ENCODE data around the gene OGDHL. TPM values are rescaled to one million over a fixed set of nuclear protein-coding genes. Genes with fewer than 3 reads are reported as not detected.

OGDHL gene
- total RNA-seq, 2 donors from 2014 or later = not detected

DNA sequence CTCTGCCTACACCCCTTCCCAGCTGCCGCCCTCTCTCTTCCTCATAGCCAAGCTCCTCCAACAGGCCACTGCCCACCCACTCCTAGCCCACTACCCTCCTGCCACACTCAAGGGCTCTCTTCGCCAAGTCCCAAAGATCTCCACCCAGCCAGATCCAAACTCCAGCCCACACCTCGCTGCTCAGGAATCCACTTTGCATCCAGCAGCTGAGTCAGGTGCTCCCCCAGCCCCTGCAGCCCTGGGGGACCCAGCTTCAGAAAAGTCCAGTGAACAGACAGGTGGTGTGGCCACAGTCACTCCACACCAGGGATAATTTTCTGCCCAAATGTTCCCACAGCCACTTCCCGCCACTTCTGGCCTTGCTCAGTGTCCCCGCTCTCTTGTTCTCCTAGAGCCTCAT, 10.9 kb downstream of the OGDHL start:
- Mint-ChIP-seq H3K27ac (no peak overlapping the region), H3K27me3 (peaks cover 49% of the 10 kb centered on the region), H3K4me3 (no peak overlapping the region), H3K4me1 (peaks cover 4% of the 10 kb centered on the region), H3K36me3 (ENCODE audit: low read depth) (no peaks in the 10 kb centered on the region)
- ATAC-seq (no peak), DNase-seq (no peak)
- no peaks in the 10 kb centered on the region for H3K9me3 ChIP-seq (ENCODE audit: control insufficient read depth, low read length, poor library complexity, severe bottlenecking)

DNA sequence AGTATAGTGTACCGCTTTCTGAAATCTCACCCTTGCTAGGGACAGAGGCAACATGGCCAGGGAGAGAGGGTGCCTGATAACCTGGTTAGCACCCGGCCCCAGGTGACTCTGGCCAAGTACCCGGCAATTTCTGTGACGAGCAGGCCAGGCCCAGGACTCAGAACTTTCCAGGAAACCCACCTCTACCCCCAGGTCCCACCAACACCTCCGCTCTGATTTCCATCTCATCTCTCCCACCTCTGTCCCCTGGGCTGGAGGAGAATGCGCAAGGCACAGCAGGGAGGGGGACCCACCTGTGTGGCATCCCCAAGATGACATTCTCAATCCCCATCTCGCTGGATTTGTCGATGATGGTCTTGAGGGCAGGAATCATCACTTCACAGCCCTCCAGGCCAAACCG, 11.6 kb downstream of the OGDHL start:
- Mint-ChIP-seq H3K4me1 (peaks cover 6% of the 10 kb centered on the region), H3K27ac (no peak overlapping the region), H3K4me3 (peak overlapping the region; percentile 25), H3K27me3 (peaks cover 45% of the 10 kb centered on the region), H3K36me3 (ENCODE audit: low read depth) (no peaks in the 10 kb centered on the region)
- ATAC-seq (no peak), DNase-seq (no peak)
- no peaks in the 10 kb centered on the region for H3K9me3 ChIP-seq (ENCODE audit: control insufficient read depth, low read length, poor library complexity, severe bottlenecking)

DNA sequence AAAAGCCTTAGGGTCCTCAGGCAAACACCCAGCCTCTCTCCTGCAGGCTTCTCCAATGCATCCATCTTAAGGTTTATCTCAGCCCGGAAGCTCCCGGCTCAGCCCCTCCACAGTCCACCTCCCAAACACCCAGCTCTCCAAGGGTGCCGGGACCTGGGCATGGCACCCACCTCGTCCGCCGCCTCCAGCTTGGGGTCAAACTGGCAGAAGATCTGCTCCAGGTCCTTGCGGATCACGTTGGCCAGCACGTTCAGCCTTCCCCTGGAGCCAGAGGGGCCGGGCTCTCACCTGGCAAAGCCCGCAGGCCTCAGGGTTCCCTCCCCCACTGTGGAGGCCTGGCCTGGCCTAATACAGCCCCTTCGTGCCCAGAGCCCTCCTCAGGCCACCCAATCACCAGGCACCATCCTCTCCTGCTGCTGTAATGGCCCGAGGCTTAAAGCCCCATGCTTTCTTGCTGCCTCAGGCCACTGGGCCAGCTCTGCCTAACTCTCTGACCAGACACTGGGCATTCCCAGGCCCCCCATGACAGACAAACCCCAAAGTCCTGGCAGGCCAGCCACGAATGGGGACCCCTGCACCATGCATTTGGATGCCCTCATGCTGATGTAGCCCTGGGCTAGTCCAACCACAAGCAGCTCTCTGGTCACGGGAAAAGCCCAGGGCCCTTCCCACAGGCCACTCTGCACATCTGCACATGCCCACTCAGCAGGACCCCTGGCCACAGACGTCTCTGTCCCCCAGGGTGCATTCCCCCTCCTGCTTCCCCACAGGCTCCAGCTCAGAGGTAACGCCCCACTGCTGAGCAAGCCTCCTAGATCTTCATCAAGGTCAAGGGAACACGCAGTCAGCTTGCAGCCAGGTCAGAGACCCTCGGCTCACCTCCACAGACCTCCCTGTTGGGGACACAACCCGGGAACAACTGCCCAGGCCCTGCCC, 12.3 kb downstream of the OGDHL start:
- DNase-seq = no peak
- Mint-ChIP-seq H3K27me3 (peaks cover 44% of the 10 kb centered on the region), H3K36me3 (ENCODE audit: low read depth) (no peaks in the 10 kb centered on the region), H3K4me1 (peaks cover 6% of the 10 kb centered on the region), H3K4me3 (no peak overlapping the region), H3K27ac (no peak overlapping the region)
- H3K9me3 ChIP-seq (ENCODE audit: control insufficient read depth, low read length, poor library complexity, severe bottlenecking) = no peaks in the 10 kb centered on the region
- ATAC-seq = no peak

DNA sequence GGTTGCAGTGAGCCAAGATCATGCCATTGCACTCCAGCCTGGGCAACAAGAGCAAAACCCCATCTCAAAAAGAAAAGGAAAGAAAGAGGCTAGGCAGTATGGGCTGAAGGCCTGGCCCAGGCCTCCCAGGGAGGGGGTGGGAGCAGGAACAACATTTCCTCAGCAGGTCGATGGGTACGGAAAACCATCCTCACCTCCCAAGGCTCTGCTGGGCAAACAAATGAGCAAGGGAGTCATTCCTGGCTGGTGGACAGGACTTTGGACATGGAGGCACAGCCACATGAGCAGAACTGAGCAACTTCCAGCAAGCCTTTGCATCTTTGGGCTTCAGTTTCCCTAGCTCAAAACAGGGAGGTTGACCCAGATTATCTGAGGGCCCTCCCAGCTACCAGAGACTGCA, 13.0 kb downstream of the OGDHL start:
- no peak for ATAC-seq
- no peaks in the 10 kb centered on the region for H3K36me3 Mint-ChIP-seq (ENCODE audit: low read depth)
- H3K9me3 ChIP-seq (ENCODE audit: control insufficient read depth, low read length, poor library complexity, severe bottlenecking) = no peaks in the 10 kb centered on the region
- peaks cover 39% of the 10 kb centered on the region for H3K27me3 Mint-ChIP-seq
- no peak for DNase-seq
- no peak overlapping the region for H3K27ac Mint-ChIP-seq
- peaks cover 6% of the 10 kb centered on the region for H3K4me1 Mint-ChIP-seq
- H3K4me3 Mint-ChIP-seq = no peak overlapping the region

DNA sequence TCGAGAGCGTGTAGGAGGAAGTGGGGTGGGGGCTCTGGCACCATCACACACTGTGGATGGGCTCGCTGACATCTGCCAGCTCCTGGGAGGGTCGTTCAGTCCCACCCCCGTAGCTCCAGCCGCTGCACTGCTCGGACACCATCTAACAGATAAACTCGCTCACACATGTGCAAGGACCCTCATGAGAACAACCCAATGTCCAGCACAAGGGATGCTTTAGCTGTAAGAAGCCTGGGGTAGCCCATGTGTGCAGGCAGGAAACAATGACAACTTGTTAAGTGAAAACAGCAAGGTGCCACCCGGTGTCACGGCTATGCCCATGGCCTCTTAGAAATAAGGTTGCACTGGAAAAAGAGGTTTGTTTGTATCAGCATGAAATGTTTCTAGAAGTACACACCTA, 14.1 kb downstream of the OGDHL start:
- Mint-ChIP-seq H3K27ac (no peak overlapping the region), H3K4me1 (peaks cover 6% of the 10 kb centered on the region), H3K36me3 (ENCODE audit: low read depth) (no peaks in the 10 kb centered on the region), H3K4me3 (no peak overlapping the region), H3K27me3 (peaks cover 39% of the 10 kb centered on the region)
- H3K9me3 ChIP-seq (ENCODE audit: control insufficient read depth, low read length, poor library complexity, severe bottlenecking) = no peaks in the 10 kb centered on the region
- ATAC-seq (no peak), DNase-seq (no peak)

DNA sequence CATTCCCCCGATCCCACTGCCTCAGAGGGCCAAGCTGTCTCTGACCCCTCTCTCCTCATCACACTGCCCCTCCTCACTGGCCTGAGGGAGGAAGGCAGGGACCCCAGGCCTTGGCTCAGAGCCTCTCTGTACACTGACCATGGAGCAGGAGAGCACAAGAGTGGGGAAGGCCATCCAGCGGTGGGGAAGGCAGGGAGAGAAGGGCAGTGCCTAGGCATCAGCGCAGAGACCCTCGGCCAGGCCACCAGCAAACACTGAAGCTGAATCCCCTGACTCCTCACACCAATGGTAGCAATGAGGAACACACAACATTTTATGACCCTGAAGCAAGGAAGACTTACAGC, 14.8 kb downstream of the OGDHL start:
- H3K9me3 ChIP-seq (ENCODE audit: control insufficient read depth, low read length, poor library complexity, severe bottlenecking) = no peaks in the 10 kb centered on the region
- Mint-ChIP-seq H3K27ac (peak overlapping the region; percentile 57), H3K27me3 (peaks cover 38% of the 10 kb centered on the region), H3K36me3 (ENCODE audit: low read depth) (no peaks in the 10 kb centered on the region), H3K4me3 (no peak overlapping the region), H3K4me1 (peaks cover 6% of the 10 kb centered on the region)
- ATAC-seq = no peak
- no peak for DNase-seq

DNA sequence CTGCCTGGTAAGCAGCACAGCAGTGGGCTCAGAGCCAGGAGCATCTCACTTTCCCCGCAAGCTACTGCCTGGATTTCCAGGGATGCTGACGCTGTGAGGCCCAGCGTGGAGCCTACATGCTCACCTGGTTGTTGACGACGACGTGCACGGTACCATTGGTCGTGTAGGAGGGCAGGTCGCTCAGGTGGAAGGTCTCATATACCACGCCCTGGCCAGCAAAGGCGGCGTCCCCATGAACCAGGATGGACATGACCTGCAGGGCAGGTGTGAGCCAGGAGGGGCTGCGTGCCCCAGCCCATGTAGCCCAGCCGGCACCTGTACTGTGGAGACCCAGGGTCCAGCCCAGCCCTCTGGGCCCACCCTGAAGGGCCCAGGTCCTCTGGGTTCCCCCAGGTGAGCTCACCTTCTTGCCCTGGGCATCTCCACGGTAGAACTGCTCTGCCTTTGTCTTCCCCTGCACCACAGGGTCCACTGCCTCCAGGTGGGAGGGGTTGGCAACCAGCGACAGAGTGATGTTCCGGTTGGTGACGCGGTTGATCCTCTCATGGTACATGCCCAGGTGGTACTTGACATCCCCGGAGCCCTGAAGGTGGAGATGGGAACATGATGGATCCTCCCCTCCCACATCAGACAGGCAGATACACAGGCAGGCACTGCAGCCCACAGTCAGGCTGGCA, 15.4 kb downstream of the OGDHL start:
- Mint-ChIP-seq H3K36me3 (ENCODE audit: low read depth) (no peaks in the 10 kb centered on the region), H3K4me1 (peaks cover 6% of the 10 kb centered on the region), H3K4me3 (no peak overlapping the region), H3K27ac (peak overlapping the region; percentile 57), H3K27me3 (peaks cover 34% of the 10 kb centered on the region)
- DNase-seq (no peak), ATAC-seq (no peak)
- no peaks in the 10 kb centered on the region for H3K9me3 ChIP-seq (ENCODE audit: control insufficient read depth, low read length, poor library complexity, severe bottlenecking)

DNA sequence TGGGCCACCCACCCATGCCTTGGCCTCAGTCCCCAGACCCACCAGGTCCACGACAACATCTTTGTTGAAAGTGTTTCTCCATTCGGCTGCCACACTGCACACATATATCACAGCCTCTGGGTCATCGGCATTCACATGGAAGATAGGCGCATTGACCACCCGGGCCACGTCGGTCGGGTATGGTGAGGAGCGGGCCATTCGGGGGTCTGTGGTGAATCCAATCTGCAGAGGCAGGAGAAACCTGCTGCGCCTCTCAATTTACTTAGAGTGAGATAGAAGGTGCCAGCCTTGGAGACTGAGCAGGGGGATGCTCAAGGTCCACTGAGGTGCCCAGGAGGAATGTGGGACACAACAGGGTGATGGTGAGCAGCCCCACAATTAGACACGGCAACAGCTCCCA, 16.4 kb downstream of the OGDHL start:
- H3K4me1 Mint-ChIP-seq = peaks cover 6% of the 10 kb centered on the region
- peaks cover 28% of the 10 kb centered on the region for H3K27me3 Mint-ChIP-seq
- H3K4me3 Mint-ChIP-seq = no peak overlapping the region
- H3K9me3 ChIP-seq (ENCODE audit: control insufficient read depth, low read length, poor library complexity, severe bottlenecking) = no peaks in the 10 kb centered on the region
- no peak overlapping the region for H3K27ac Mint-ChIP-seq
- DNase-seq (no peak), ATAC-seq (no peak)
- H3K36me3 Mint-ChIP-seq (ENCODE audit: low read depth) = no peaks in the 10 kb centered on the region

DNA sequence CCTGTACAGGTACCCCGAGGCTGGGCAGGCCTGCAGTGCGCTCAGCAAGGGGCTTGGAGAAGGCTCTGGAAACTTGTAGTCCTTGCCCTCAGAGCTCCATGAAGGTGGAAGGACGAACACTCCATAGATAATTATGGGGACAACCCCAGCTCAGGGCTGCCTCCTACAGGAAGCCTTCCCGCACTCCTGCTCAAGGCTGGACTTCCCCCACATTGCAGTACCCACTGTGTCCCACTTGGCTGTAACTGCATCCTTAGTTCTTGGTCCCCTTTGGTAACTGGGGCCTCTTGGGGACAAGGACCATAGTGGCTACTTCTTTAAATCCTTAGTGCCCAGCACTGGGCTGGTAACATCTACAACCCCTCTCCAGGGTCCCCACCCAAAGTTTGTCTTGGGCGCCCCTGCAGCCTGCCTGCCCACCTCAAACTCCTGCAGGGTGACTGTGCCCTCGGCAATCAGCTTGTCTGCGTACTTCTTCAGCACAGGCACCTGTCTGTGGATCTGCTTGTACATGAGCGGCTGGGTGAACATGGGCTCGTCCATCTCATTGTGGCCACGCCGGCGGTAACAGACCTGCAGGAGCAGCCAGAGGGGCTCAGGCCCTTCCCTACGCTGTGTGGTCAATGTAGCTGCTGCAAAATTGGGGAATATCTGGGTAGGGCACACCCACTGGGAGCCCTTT, 17.1 kb downstream of the OGDHL start:
- no peaks in the 10 kb centered on the region for H3K9me3 ChIP-seq (ENCODE audit: control insufficient read depth, low read length, poor library complexity, severe bottlenecking)
- DNase-seq (no peak), ATAC-seq (no peak)
- H3K27me3 Mint-ChIP-seq = peaks cover 28% of the 10 kb centered on the region
- H3K4me3 Mint-ChIP-seq = no peak overlapping the region
- no peak overlapping the region for H3K27ac Mint-ChIP-seq
- peaks cover 6% of the 10 kb centered on the region for H3K4me1 Mint-ChIP-seq
- no peaks in the 10 kb centered on the region for H3K36me3 Mint-ChIP-seq (ENCODE audit: low read depth)

DNA sequence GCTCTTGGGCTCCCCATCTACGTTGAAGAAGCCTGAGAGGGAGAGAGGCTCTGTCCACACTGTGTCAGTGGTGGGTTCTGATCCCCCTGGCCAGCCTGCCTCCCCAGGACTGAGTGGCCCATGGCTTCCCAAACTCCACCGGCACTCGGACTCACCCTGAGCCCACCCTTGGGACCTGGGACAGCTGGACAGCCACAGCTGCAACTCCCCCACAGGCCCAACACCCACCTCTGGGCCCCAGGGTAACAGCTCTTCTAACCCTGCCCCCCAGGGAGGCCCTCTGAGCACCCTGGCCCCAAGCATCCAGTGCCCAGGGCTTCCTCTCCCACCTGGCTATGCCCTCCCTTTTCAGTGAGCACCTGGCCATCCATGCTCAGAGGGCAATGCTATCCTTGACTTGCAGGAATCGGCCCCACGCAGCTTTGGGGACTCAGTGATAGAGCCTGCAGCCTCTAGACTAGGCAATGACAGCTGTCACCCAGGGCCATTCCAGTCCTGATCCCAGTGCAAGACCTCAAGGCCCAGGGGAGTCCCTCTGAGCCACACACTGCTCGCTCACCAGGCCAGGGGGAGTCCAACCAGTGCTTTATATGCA, 17.9 kb downstream of the OGDHL start:
- Mint-ChIP-seq H3K36me3 (ENCODE audit: low read depth) (no peaks in the 10 kb centered on the region), H3K27ac (no peak overlapping the region), H3K4me3 (no peak overlapping the region), H3K4me1 (peaks cover 6% of the 10 kb centered on the region), H3K27me3 (peaks cover 22% of the 10 kb centered on the region)
- H3K9me3 ChIP-seq (ENCODE audit: control insufficient read depth, low read length, poor library complexity, severe bottlenecking) = no peaks in the 10 kb centered on the region
- ATAC-seq (no peak), DNase-seq (no peak)

DNA sequence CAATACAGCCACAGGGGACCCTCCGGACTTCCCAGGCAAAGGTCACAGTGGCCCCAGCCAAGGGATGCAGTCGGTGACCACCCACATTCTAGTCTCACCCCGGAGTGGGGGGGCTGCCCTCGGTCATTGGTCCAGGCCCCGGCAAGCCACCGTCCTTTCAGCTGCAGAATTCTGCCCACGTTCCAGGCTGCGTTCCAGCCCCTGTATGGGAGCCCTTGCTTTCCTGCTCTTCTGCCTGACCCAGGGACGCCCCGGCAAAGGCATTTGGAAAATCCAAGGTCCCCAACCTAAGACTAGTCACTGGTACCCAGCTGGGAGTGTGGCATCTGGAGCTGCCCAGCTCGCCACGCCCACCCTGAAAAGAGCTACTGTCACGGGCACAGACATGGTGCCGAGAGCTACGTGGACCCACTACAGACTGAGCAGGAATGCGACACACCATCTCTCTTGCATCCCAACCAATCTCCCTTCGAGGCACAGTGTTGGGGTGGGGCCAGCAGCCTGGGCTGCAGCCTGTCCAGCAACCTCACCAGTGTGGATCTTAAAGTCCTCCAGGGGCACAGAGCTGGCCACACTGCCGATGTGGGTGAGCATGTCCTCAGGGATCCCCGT, 18.6 kb downstream of the OGDHL start:
- Mint-ChIP-seq H3K27ac (no peak overlapping the region), H3K4me3 (no peak overlapping the region), H3K36me3 (ENCODE audit: low read depth) (no peaks in the 10 kb centered on the region), H3K27me3 (peaks cover 22% of the 10 kb centered on the region), H3K4me1 (peaks cover 6% of the 10 kb centered on the region)
- ATAC-seq = no peak
- no peaks in the 10 kb centered on the region for H3K9me3 ChIP-seq (ENCODE audit: control insufficient read depth, low read length, poor library complexity, severe bottlenecking)
- DNase-seq = no peak

DNA sequence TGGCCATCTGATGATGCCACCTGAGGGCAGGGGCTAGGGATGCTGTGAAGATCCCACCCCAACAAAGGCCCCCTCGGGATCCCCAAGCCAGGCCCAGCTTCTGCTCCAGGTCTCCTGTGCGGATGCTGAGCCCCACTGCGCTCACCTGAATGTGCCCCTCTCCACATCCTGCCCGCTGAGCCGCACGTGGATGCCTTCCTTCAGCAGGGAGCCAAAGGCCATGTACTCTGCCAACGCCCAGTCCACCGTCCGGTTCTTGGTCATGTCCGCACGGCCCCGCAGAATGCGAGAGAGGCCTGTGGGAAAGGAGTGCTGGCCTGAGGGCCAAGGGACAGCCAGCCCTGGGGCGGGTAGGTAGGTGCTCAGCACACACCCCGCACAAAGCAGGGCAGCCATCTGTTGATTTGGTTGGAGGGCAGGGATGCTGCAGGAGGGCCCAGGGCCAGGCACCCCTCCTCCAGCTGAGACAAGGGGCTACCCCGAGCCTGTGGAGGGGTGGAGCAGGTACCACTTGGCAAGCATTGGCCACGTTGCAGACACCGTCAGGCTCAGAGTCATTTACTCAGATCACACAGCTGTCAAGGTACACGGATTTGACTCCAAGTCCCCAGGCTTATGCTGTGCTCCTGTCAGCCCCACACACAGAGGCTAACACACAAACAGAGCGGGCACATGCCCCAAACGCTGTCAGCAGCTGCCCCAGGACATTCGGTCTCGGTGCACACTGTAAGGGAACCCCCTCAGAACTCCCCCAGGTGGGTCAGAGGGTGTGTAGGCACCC, 19.2 kb downstream of the OGDHL start:
- ATAC-seq (no peak), DNase-seq (no peak)
- H3K27ac Mint-ChIP-seq = no peak overlapping the region
- no peaks in the 10 kb centered on the region for H3K36me3 Mint-ChIP-seq (ENCODE audit: low read depth)
- H3K4me1 Mint-ChIP-seq = peaks cover 6% of the 10 kb centered on the region
- peaks cover 22% of the 10 kb centered on the region for H3K27me3 Mint-ChIP-seq
- H3K4me3 Mint-ChIP-seq = no peak overlapping the region
- no peaks in the 10 kb centered on the region for H3K9me3 ChIP-seq (ENCODE audit: control insufficient read depth, low read length, poor library complexity, severe bottlenecking)

Measured in T-helper 17 cell (primary cell).